OCI-LY3 (cell line): ENCODE data around the gene GBP7.

Experiments
- H2AFZ ChIP-seq: fragments of 200-600, 300-600 bp; shearing (Covaris generic); 2 replicates; pipeline ENCODE4 v1.6.0; 2014; ENCODE audit warnings: antibody characterized with exemption, low read depth, low read length
- H3K27ac ChIP-seq: fragments of 200-600, 300-600 bp; sonication (generic); 2 replicates; pipeline ENCODE4 v1.5.1; 2014; ENCODE audit warnings: mild to moderate bottlenecking, low read length, moderate library complexity, mixed read lengths
- H3K27me3 ChIP-seq: fragments of 200-600, 300-600 bp; sonication (generic); 2 replicates; pipeline ENCODE4 v1.6.1; 2014; ENCODE audit warnings: low read depth, low read length, mixed read lengths
- H3K36me3 ChIP-seq: fragments of 200-600, 300-600 bp; sonication (generic); replicated peaks from 2 replicates; pipeline ENCODE3; 2014; ENCODE audit warnings: low read depth, low read length, mixed read lengths
- H3K4me1 ChIP-seq: fragments of 300-600, 200-600 bp; sonication (generic); 2 replicates; pipeline ENCODE4 v1.6.1; 2014; ENCODE audit warnings: low read length, mixed read lengths
- H3K4me2 ChIP-seq: fragments of 200-600, 300-600 bp; sonication (generic); 2 replicates; pipeline ENCODE4 v1.6.1; 2014; ENCODE audit warnings: low read length, mixed read lengths
- H3K4me3 ChIP-seq: fragments of 300-600, 200-600 bp; sonication (generic); 2 replicates; pipeline ENCODE4 v1.5.1; 2014; ENCODE audit warnings: antibody characterized with exemption, mild to moderate bottlenecking, low read length, moderate library complexity
- H3K79me2 ChIP-seq: fragments of 300-600, 200-600 bp; shearing (Covaris generic); 2 replicates; pipeline ENCODE4 v1.6.1; 2014; ENCODE audit warnings: mild to moderate bottlenecking, low read length, mixed read lengths
- H3K9ac ChIP-seq: fragments of 300-600, 200-600 bp; shearing (Covaris generic); 2 replicates; pipeline ENCODE4 v1.6.0; 2014; ENCODE audit warnings: mild to moderate bottlenecking, low read length, moderate library complexity
- H3K9me3 ChIP-seq: fragments of 200-600, 300-600 bp; shearing (Covaris generic); 2 replicates; pipeline ENCODE4 v1.6.1; 2014; ENCODE audit warnings: low read length, mixed read lengths; ENCODE audit not compliant: insufficient read depth
- H4K20me1 ChIP-seq: fragments of 200-600, 300-600 bp; sonication (generic); 2 replicates; pipeline ENCODE4 v1.6.1; 2016; ENCODE audit warnings: low read length, mixed read lengths; ENCODE audit not compliant: insufficient read depth
- EZH2phosphoT487 ChIP-seq: fragments of 200-600 bp; shearing (Covaris generic); IDR thresholded peaks from 2 replicates; pipeline ENCODE4 v1.6.1; 2018; ENCODE audit warnings: antibody characterized with exemption, mixed run types, low read depth
- TF ChIP-seq, protein P1 (sequence below): fragments of 200-600, 300-600 bp; sonication (generic); IDR thresholded peaks from 2 replicates; pipeline ENCODE4 v1.5.1; 2014; ENCODE audit warnings: antibody characterized with exemption, low read length, low read depth

GBP7 gene

DNA sequence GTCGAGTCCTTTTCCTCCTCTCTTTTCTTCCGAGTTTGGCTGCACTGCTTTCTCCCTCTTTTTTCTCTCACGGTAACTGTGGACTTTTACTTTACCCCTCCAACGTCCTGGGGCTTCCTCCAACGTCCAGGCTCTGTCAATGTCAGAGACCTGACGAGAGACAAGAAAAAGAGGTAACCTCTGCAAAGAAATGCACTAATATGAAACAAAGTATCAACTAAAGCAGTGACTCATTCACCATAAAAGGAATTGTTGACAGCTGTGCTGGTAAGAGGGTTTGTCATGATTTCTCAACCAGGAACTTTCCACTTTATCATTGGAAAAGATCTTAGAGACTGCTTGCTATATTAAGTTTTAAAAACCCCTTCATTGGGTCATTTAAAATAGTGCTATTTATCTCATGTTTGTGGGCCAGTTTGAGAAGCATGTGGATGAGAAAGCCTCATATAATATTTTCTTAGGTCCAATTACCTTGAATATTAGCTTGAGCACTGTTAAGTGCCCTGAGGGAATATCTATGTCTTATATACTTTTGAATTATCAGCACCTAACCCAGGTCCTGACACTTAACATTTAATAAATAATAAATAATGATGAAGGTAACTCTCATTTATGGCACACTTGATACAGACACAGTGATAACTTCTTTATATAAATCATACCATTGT is 49.8 kb downstream of the GBP7 start, which contains the start of gene GBP2:
Gene GBP2, minus strand, starts transcription at position 202 of the 668 bp plus-strand sequence. CDS start 4,148 bp downstream, outside the sequence.
- H2AFZ ChIP-seq: peak within 1 kb of the TSS; percentile 86
- H3K9ac ChIP-seq: no peak within 1 kb of the TSS
- H3K4me2 ChIP-seq: 0 out of 2 replicates have a peak within 1 kb of the TSS, but pooled peaks have one; percentile 7
- no peaks in the 10 kb centered on the region for H3K9me3 ChIP-seq
- H3K4me1 ChIP-seq: peaks cover 20% of the 10 kb centered on the region
- H3K36me3 ChIP-seq: no peaks in the 10 kb centered on the region
- no peak within 1 kb of the TSS for H3K27ac ChIP-seq
- no peaks in the 10 kb centered on the region for H3K79me2 ChIP-seq
- TF ChIP-seq EZH2phosphoT487: no peak
- TF ChIP-seq, protein P1, sequence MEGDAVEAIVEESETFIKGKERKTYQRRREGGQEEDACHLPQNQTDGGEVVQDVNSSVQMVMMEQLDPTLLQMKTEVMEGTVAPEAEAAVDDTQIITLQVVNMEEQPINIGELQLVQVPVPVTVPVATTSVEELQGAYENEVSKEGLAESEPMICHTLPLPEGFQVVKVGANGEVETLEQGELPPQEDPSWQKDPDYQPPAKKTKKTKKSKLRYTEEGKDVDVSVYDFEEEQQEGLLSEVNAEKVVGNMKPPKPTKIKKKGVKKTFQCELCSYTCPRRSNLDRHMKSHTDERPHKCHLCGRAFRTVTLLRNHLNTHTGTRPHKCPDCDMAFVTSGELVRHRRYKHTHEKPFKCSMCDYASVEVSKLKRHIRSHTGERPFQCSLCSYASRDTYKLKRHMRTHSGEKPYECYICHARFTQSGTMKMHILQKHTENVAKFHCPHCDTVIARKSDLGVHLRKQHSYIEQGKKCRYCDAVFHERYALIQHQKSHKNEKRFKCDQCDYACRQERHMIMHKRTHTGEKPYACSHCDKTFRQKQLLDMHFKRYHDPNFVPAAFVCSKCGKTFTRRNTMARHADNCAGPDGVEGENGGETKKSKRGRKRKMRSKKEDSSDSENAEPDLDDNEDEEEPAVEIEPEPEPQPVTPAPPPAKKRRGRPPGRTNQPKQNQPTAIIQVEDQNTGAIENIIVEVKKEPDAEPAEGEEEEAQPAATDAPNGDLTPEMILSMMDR: no peak
- H3K4me3 ChIP-seq: no peak within 1 kb of the TSS
- H4K20me1 ChIP-seq: no peaks in the 10 kb centered on the region
- H3K27me3 ChIP-seq: no peaks in the 10 kb centered on the region

GRCh38 chr1:89125240-89125912 is 50.4 kb downstream of the GBP7 start:
- no peaks in the 10 kb centered on the region for H3K27me3 ChIP-seq
- no peaks in the 10 kb centered on the region for H3K36me3 ChIP-seq
- H3K9me3 ChIP-seq: no peaks in the 10 kb centered on the region
- 0 out of 2 replicates have a peak overlapping the region, but pooled peaks have one; percentile 7 for H3K4me2 ChIP-seq
- H3K79me2 ChIP-seq: no peaks in the 10 kb centered on the region
- H4K20me1 ChIP-seq: no peaks in the 10 kb centered on the region
- no peak overlapping the region for H2AFZ ChIP-seq
- no peak overlapping the region for H3K9ac ChIP-seq
- no peak for TF ChIP-seq EZH2phosphoT487
- H3K27ac ChIP-seq: no peak overlapping the region
- no peak overlapping the region for H3K4me3 ChIP-seq
- H3K4me1 ChIP-seq: peaks cover 20% of the 10 kb centered on the region

- H2AFZ ChIP-seq: no peak overlapping the region
- H3K4me3 ChIP-seq: no peak overlapping the region
- H4K20me1 ChIP-seq: no peaks in the 10 kb centered on the region
- H3K4me1 ChIP-seq: peaks cover 6% of the 10 kb centered on the region
- H3K4me2 ChIP-seq: no peak overlapping the region
- no peaks in the 10 kb centered on the region for H3K36me3 ChIP-seq
- no peak overlapping the region for H3K27ac ChIP-seq
- no peaks in the 10 kb centered on the region for H3K9me3 ChIP-seq
- H3K9ac ChIP-seq: no peak overlapping the region
- TF ChIP-seq EZH2phosphoT487: no peak
- TF ChIP-seq, protein P1: no peak
- H3K79me2 ChIP-seq: no peaks in the 10 kb centered on the region
- no peaks in the 10 kb centered on the region for H3K27me3 ChIP-seq
Observed at GRCh38 chr1:89121641-89122040, 54.2 kb downstream of the GBP7 start.

GRCh38 chr1:89114662-89115061 is 61.1 kb downstream of the GBP7 start:
- no peak for TF ChIP-seq EZH2phosphoT487
- H4K20me1 ChIP-seq: no peaks in the 10 kb centered on the region
- H3K27me3 ChIP-seq: no peaks in the 10 kb centered on the region
- H3K4me2 ChIP-seq: no peak overlapping the region
- no peak overlapping the region for H3K9ac ChIP-seq
- H3K27ac ChIP-seq: no peak overlapping the region
- H3K9me3 ChIP-seq: no peaks in the 10 kb centered on the region
- H2AFZ ChIP-seq: no peak overlapping the region
- no peaks in the 10 kb centered on the region for H3K4me1 ChIP-seq
- no peak overlapping the region for H3K4me3 ChIP-seq
- H3K79me2 ChIP-seq: no peaks in the 10 kb centered on the region
- no peaks in the 10 kb centered on the region for H3K36me3 ChIP-seq
